Cerebellar cortex (tissue), 1 donor: ENCODE data around the gene PTPRM.
"Not testable (repeated sequence)": the region's sequence is repeated elsewhere in the genome, so short reads cannot be mapped to it uniquely, and the experiment has no call there.

Experiments
- DNase-seq: peaks from one replicate; pipeline ENCODE4 v3.0.0-alpha.2; 2015; ENCODE audit warnings: low spot score

Gene PTPRM

GRCh38 chr18:8433771-8434170 lies 866.7 kb downstream of the PTPRM start:
- no peak for DNase-seq

GRCh38 chr18:8435376-8435775 lies 868.3 kb downstream of the PTPRM start:
- DNase-seq, result no peak

- no peak for DNase-seq
These were observed 871.9 kb downstream of the PTPRM start for GRCh38 chr18:8439055-8439454.

- no peak for DNase-seq
These were observed 876.4 kb downstream of the PTPRM start for GRCh38 chr18:8443505-8443904.

- not testable (repeated sequence) for DNase-seq
These were observed 879.8 kb downstream of the PTPRM start for GRCh38 chr18:8446936-8447335.

GRCh38 chr18:8448130-8448529 lies 881.0 kb downstream of the PTPRM start:
- no peak for DNase-seq

GRCh38 chr18:8450013-8450412 lies 882.9 kb downstream of the PTPRM start:
- no peak for DNase-seq

GRCh38 chr18:8450898-8451665 lies 884.0 kb downstream of the PTPRM start:
- no peak for DNase-seq

GRCh38 chr18:8453528-8453927 lies 886.4 kb downstream of the PTPRM start:
- DNase-seq, result no peak

GRCh38 chr18:8454136-8454535 lies 887.0 kb downstream of the PTPRM start:
- DNase-seq, result no peak

GRCh38 chr18:8455661-8456614 lies 888.8 kb downstream of the PTPRM start:
- no peak for DNase-seq
